PC-3 (cell line): Measurements from ENCODE around the gene MED13.

ENCODE experiments used
- CTCF ChIP-seq: fragments of 300-600 bp; sonication (generic); conservative IDR thresholded peaks from 2 replicates; pipeline ENCODE4 v1.5.1; 2017; ENCODE audit warnings: antibody characterized with exemption, low read depth, mild to moderate bottlenecking, low read length
- EZH2 ChIP-seq: fragments of 300-600 bp; sonication (generic); IDR thresholded peaks from one replicate; pipeline ENCODE4 v1.6.1; 2017; ENCODE audit warnings: antibody characterized with exemption, mild to moderate bottlenecking, low read length; ENCODE audit not compliant: unreplicated experiment
- EZH2phosphoT487 ChIP-seq: fragments of 300-600 bp; sonication (generic); IDR thresholded peaks from 2 replicates; pipeline ENCODE4 v1.6.1; 2018; ENCODE audit warnings: mild to moderate bottlenecking, antibody characterized with exemption, low read length, borderline replicate concordance

GRCh38 chr17:62004388-62004787, 60.7 kb downstream of the MED13 start:
- TF ChIP-seq CTCF (no peak), EZH2 (no peak), EZH2phosphoT487 (no peak)
